Measurements from ENCODE around the gene BABAM2. TPM values are rescaled to one million over a fixed set of nuclear protein-coding genes. Genes with fewer than 3 reads are reported as not detected.

Gene BABAM2
- total RNA-seq, 1 experiment from 2014 or later = 46.1 TPM

DNA sequence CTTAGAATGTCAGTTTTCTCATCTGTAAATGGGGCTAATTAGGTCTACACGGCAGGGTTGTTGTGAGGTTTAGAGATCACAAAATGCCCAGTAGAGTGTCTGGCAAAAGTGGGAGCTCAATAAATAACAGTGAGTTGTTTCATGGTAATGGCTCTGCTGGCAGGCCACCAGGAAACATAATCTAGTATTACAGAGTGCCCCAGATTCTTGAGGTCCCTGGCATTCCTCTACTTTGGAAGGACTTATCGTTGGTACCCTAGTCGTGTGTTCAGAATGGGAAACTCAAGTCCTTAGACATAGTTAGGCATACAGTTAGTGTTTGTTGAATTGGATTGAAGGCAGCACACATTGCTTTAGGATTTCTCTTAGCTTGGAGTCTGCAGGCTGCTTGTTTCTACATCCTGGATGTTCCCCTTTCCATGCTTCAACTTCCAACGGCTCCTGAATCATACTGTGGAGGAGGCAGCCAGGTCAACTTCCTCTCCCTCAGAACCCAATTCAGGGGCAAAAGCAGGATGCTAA is 340.6 kb downstream of the BABAM2 start:
- no peaks in the 10 kb centered on the region for H3F3A ChIP-seq (ENCODE audit: insufficient read depth, low read depth)
- H3K36me3 ChIP-seq (ENCODE audit: low read depth) = no peaks in the 10 kb centered on the region
- intact Hi-C loops (cut with micrococcal nuclease; ENCODE audit: unreplicated experiment) = no loop called here
- no peaks in the 10 kb centered on the region for H3K79me2 ChIP-seq (ENCODE audit: low read depth)
- H2AFZ ChIP-seq = no peak overlapping the region
- H3K27me3 ChIP-seq (ENCODE audit: insufficient read depth, low read depth) = no peaks in the 10 kb centered on the region
- H3K9me2 ChIP-seq (ENCODE audit: insufficient read depth) = peaks cover 3% of the 10 kb centered on the region; the same call in 1 of the 2 replicates
- POLR2A ChIA-PET (ENCODE audit: unreplicated experiment) = no interaction called here
- no peaks in the 10 kb centered on the region for H3K9me3 ChIP-seq (ENCODE audit: insufficient read depth, low read depth)
- no TSS peak for BruUV-seq (replicated peaks)
- CTCF ChIA-PET = no interaction called here
- no peak overlapping the region for H3K4me3 ChIP-seq
- H4K20me1 ChIP-seq (ENCODE audit: insufficient read depth) = no peaks in the 10 kb centered on the region
- no peak overlapping the region for H3K4me2 ChIP-seq
- TF ChIP-seq EZH2 (IDR thresholded peaks at IDR 0.05; ENCODE audit: low read depth) = no peak
- TF ChIP-seq, protein P1, sequence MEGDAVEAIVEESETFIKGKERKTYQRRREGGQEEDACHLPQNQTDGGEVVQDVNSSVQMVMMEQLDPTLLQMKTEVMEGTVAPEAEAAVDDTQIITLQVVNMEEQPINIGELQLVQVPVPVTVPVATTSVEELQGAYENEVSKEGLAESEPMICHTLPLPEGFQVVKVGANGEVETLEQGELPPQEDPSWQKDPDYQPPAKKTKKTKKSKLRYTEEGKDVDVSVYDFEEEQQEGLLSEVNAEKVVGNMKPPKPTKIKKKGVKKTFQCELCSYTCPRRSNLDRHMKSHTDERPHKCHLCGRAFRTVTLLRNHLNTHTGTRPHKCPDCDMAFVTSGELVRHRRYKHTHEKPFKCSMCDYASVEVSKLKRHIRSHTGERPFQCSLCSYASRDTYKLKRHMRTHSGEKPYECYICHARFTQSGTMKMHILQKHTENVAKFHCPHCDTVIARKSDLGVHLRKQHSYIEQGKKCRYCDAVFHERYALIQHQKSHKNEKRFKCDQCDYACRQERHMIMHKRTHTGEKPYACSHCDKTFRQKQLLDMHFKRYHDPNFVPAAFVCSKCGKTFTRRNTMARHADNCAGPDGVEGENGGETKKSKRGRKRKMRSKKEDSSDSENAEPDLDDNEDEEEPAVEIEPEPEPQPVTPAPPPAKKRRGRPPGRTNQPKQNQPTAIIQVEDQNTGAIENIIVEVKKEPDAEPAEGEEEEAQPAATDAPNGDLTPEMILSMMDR (conservative IDR thresholded peaks at IDR 0.05) = no peak
- DNase-seq = no peak
- no peaks in the 10 kb centered on the region for H3K4me1 ChIP-seq (replicated peaks; ENCODE audit: insufficient read depth)
- no peak overlapping the region for H3K27ac ChIP-seq

DNA sequence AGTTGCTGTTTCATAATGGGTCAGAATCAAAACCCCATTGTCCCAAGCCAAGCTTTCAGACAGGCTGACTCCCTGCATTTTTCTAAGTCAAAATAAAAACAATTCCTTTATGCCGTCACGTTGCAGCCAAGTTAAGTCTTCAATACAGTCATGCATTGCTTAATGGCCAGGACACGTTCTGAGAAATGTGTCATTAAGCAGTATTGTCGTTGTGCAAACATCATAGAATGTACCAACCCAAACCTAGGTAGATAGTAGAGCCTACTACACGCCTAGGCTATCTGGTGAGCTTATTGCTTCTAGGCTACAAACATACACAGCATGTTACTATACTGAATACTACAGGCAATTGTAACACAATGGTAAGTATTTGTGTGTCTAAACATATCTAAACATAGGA is 341.8 kb downstream of the BABAM2 start:
- POLR2A ChIA-PET (ENCODE audit: unreplicated experiment) = interaction anchor here (0.6 kb wide), 1 partner anchor 227 kb away, joined by 4 read pairs; no protein-coding TSS in a partner anchor
- no peaks in the 10 kb centered on the region for H4K20me1 ChIP-seq (ENCODE audit: insufficient read depth)
- no peaks in the 10 kb centered on the region for H3F3A ChIP-seq (ENCODE audit: insufficient read depth, low read depth)
- CTCF ChIA-PET = no interaction called here
- peaks cover 3% of the 10 kb centered on the region; the same call in 1 of the 2 replicates for H3K9me2 ChIP-seq (ENCODE audit: insufficient read depth)
- H3K9me3 ChIP-seq (ENCODE audit: insufficient read depth, low read depth) = no peaks in the 10 kb centered on the region
- no peaks in the 10 kb centered on the region for H3K27me3 ChIP-seq (ENCODE audit: insufficient read depth, low read depth)
- no peak for DNase-seq
- no TSS peak for BruUV-seq (replicated peaks)
- no peak overlapping the region for H3K27ac ChIP-seq
- no peaks in the 10 kb centered on the region for H3K36me3 ChIP-seq (ENCODE audit: low read depth)
- H3K4me1 ChIP-seq (replicated peaks; ENCODE audit: insufficient read depth) = no peaks in the 10 kb centered on the region
- no peaks in the 10 kb centered on the region for H3K79me2 ChIP-seq (ENCODE audit: low read depth)
- H2AFZ ChIP-seq = no peak overlapping the region
- H3K4me2 ChIP-seq = no peak overlapping the region
- TF ChIP-seq EZH2 (IDR thresholded peaks at IDR 0.05; ENCODE audit: low read depth) = no peak
- TF ChIP-seq, protein P1 (conservative IDR thresholded peaks at IDR 0.05) = no peak
- no peak overlapping the region for H3K4me3 ChIP-seq
- intact Hi-C loops (cut with micrococcal nuclease; ENCODE audit: unreplicated experiment) = no loop called here

DNA sequence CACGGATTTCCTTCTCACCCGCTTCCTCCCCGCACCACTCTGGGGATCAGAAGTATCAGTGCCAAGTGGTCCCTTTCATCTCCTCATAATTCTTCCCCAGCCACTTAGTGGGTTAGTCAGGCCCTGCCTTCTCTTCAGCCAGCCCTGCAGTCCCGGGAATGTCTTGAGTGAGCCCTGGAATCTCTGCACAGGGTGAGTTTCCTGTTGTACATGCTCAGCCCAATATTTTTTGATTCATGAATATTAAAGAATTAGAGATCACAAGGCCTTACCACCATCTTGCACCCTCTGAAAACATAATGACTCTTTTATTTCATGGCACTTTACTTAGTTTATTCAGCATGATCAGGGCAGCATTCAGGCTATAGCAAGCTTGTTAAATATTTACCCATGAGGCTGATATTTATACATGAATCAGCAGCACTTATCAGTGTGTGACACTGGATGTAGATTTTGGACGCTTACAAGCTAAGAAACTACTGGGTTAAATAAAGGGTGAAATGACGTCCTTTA is 342.7 kb downstream of the BABAM2 start:
- BruUV-seq (replicated peaks) = no TSS peak
- peaks cover 3% of the 10 kb centered on the region; the same call in 1 of the 2 replicates for H3K9me2 ChIP-seq (ENCODE audit: insufficient read depth)
- no peak overlapping the region for H3K27ac ChIP-seq
- no peak overlapping the region for H3K4me3 ChIP-seq
- no peaks in the 10 kb centered on the region for H4K20me1 ChIP-seq (ENCODE audit: insufficient read depth)
- no peaks in the 10 kb centered on the region for H3K36me3 ChIP-seq (ENCODE audit: low read depth)
- H2AFZ ChIP-seq = no peak overlapping the region
- DNase-seq = no peak
- no peak for TF ChIP-seq EZH2 (IDR thresholded peaks at IDR 0.05; ENCODE audit: low read depth)
- TF ChIP-seq, protein P1 (conservative IDR thresholded peaks at IDR 0.05) = no peak
- no peaks in the 10 kb centered on the region for H3F3A ChIP-seq (ENCODE audit: insufficient read depth, low read depth)
- no peak overlapping the region for H3K4me2 ChIP-seq
- H3K9me3 ChIP-seq (ENCODE audit: insufficient read depth, low read depth) = no peaks in the 10 kb centered on the region
- CTCF ChIA-PET = no interaction called here
- POLR2A ChIA-PET (ENCODE audit: unreplicated experiment) = interaction anchor here (0.7 kb wide), 1 partner anchor 11 kb away, joined by 4 read pairs; no protein-coding TSS in a partner anchor
- no peaks in the 10 kb centered on the region for H3K79me2 ChIP-seq (ENCODE audit: low read depth)
- H3K27me3 ChIP-seq (ENCODE audit: insufficient read depth, low read depth) = no peaks in the 10 kb centered on the region
- intact Hi-C loops (cut with micrococcal nuclease; ENCODE audit: unreplicated experiment) = no loop called here
- H3K4me1 ChIP-seq (replicated peaks; ENCODE audit: insufficient read depth) = no peaks in the 10 kb centered on the region
